Testis (tissue), 3 donors: ENCODE data around the gene KLRF2. TPM values are rescaled to one million over a fixed set of nuclear protein-coding genes. Genes with fewer than 3 reads are reported as not detected.
"Not testable (repeated sequence)": the region's sequence is repeated elsewhere in the genome, so short reads cannot be mapped to it uniquely, and the experiment has no call there.

Source experiments
- DNase-seq: peaks from one replicate; pipeline ENCODE4 v3.0.0-alpha.2; 2019
- H3K27ac ChIP-seq, 2 donors: fragments of 200-600 bp; sonication (generic); one replicate each; pipeline ENCODE4 v1.5.1; 2019
- H3K27me3 ChIP-seq: fragments of 200-600 bp; sonication (generic); one replicate; pipeline ENCODE4 v1.5.1; 2019
- H3K36me3 ChIP-seq: fragments of 200-600 bp; sonication (generic); one replicate; pipeline ENCODE4 v1.5.1; 2017; ENCODE audit warnings: low read depth; ENCODE audit errors: missing control alignments
- H3K4me1 ChIP-seq: fragments of 200-600 bp; sonication (generic); one replicate; pipeline ENCODE4 v1.5.1; 2019
- H3K4me3 ChIP-seq, 2 donors: fragments of 200-600 bp; sonication (generic); one replicate each; pipeline ENCODE4 v1.5.1; 2017 to 2019
- H3K9me3 ChIP-seq: fragments of 200-600 bp; sonication (generic); one replicate; pipeline ENCODE4 v1.5.1; 2017
- CTCF ChIP-seq, 3 experiments: fragments of 450-650 bp in 2 of 3; fragments of 200-600 bp in 1 of 3; sonication (generic) in 1 of 3; IDR thresholded peaks; one replicate each; pipeline ENCODE4 v1.5.1; 2016 to 2019; ENCODE audit warnings: antibody characterized with exemption in 3 of 3, mild to moderate bottlenecking in 2 of 3, moderate library complexity in 1 of 3
- POLR2A ChIP-seq: fragments of 450-650 bp; IDR thresholded peaks from one replicate; pipeline ENCODE4 v1.6.1; 2017; ENCODE audit warnings: antibody characterized with exemption, mild to moderate bottlenecking, moderate library complexity
- WGBS, 2 donors: methylation state at CpG; one replicate each; pipeline ENCODE4 v1.1.5; 2018; 5-methylcytosine and 5-hydroxymethylcytosine counted together
- intact Hi-C: fragments of 100-400 bp; cut with DNase I; formaldehyde crosslinking; loops from one replicate; pipeline ENCODE4 v1.15.1; 2023; ENCODE audit warnings: low total_unique reads
- polyA plus RNA-seq: library from polyadenylated mRNA; stranded (reverse); fragments of 350-450 nt; fragmentation: Illumina TruSeq; extraction: RNeasy Lipid Tissue Mini Kit (QIAGEN cat#74804); gene quantifications from one replicate; pipeline ENCODE4 v1.2.3, GENCODE V29; 2014; ENCODE audit warnings: low read depth, low replicate concordance; ENCODE audit not compliant: insufficient read depth
- total RNA-seq, 2 donors: library from RNA; depleted of rRNA; stranded (reverse); fragments of >200 nt; gene quantifications; one replicate each; pipeline ENCODE4 v1.2.3, GENCODE V29; 2016

Gene KLRF2
- total and polyA plus RNA-seq, 3 donors from 2014 or later = 0.79 TPM; not detected in 2

GRCh38 chr12:9869307-9870161 is 11.8 kb upstream of the KLRF2 start, which contains the start of gene CLEC2B:
TSS of gene CLEC2B (minus strand) at chr12:9869354.
- TF ChIP-seq POLR2A = no peak
- Histone ChIP-seq H3K4me1 (peaks cover 6% of the 10 kb centered on the region), H3K27ac (peak within 1 kb of the TSS; percentile 85 to 87), H3K4me3 (peak within 1 kb of the TSS; percentile 24 to 51), H3K27me3 (no peaks in the 10 kb centered on the region), H3K36me3 (no peaks in the 10 kb centered on the region), H3K9me3 (no peaks in the 10 kb centered on the region)
- 22 to 33% methylated on average over 11 of the region's 11 CpGs for WGBS, 2 donors
- intact Hi-C loops = no loop called here
- no peak for DNase-seq

DNA sequence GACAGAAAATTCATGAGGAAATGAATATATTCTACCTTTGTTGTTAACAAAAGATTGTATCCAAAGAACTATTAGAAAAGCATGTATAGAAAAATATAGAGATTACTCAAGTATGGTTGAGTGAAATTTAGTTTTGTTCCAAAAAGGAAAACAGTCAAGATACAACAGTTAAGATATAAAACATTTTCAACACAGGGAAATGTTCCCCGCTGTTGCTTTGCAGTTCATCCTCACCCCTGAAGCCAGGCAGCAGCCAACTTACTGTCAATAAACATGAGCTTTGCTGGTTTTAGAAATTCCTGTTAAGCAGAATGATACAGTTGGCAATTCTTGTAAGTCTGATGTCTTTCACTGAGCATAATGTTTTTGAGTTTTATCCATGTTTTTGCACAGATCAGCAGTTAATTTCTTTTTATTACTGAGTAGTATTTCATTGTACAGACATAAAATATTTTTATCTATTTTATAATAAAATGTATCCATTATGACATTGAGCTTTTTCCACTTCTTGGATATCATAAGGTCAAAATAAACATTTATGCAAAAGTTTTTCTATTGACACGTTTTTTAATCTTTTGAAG is 10.9 kb upstream of the KLRF2 start:
- peak overlapping the region; percentile 85 to 87 for H3K27ac ChIP-seq
- DNase-seq = peak; percentile 40
- no peaks in the 10 kb centered on the region for H3K27me3 ChIP-seq
- H3K36me3 ChIP-seq = no peaks in the 10 kb centered on the region
- intact Hi-C loops = no loop called here
- H3K4me3 ChIP-seq = peak overlapping the region; percentile 24 to 51
- TF ChIP-seq CTCF (IDR thresholded peaks at IDR 0.05) (no peak), POLR2A (no peak)
- H3K4me1 ChIP-seq = peaks cover 6% of the 10 kb centered on the region
- 55 to 59% methylated on average over 2 of the region's 2 CpGs for WGBS, 2 donors
- H3K9me3 ChIP-seq = no peaks in the 10 kb centered on the region

GRCh38 chr12:9872162-9872561 is 9.1 kb upstream of the KLRF2 start:
- no peak for TF ChIP-seq CTCF (IDR thresholded peaks at IDR 0.05)
- no peak for TF ChIP-seq POLR2A
- peak overlapping the region in 1 of 2 donors; percentile 28 for H3K27ac ChIP-seq
- no peaks in the 10 kb centered on the region for H3K9me3 ChIP-seq
- DNase-seq = no peak
- 78 to 89% methylated on average over 3 of the region's 3 CpGs for WGBS, 2 donors
- no peaks in the 10 kb centered on the region for H3K36me3 ChIP-seq
- H3K4me3 ChIP-seq = no peak overlapping the region
- no peaks in the 10 kb centered on the region for H3K27me3 ChIP-seq
- intact Hi-C loops = no loop called here
- H3K4me1 ChIP-seq = peaks cover 6% of the 10 kb centered on the region

DNA sequence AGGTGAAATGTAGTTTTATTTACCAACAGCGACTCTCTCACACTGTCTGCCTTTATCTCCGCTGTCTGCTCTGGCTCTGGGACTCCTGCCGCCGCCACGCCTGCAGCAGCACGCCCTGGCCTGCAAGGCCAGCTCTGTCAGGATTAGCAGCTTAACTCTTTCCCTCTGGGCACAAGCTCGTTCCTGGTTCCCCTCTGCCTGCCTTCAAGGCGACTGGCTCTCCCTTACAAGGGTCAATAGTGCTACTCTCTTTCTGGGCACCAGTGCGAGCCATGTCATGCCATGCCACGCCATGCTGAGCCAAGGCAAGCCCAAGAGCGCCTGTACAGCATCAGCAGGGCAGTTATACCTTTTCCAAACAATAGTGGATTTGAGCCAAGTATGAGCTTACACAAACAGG is 8.5 kb upstream of the KLRF2 start:
- H3K4me1 ChIP-seq = peaks cover 6% of the 10 kb centered on the region
- TF ChIP-seq POLR2A (no peak), CTCF (IDR thresholded peaks at IDR 0.05) (no peak)
- no peak overlapping the region for H3K27ac ChIP-seq
- no peaks in the 10 kb centered on the region for H3K36me3 ChIP-seq
- intact Hi-C loops = no loop called here
- H3K9me3 ChIP-seq = no peaks in the 10 kb centered on the region
- H3K27me3 ChIP-seq = no peaks in the 10 kb centered on the region
- H3K4me3 ChIP-seq = no peak overlapping the region
- DNase-seq = no peak
- WGBS, 2 donors = 65 to 81% methylated on average over 5 to 11 of the region's 11 CpGs

DNA sequence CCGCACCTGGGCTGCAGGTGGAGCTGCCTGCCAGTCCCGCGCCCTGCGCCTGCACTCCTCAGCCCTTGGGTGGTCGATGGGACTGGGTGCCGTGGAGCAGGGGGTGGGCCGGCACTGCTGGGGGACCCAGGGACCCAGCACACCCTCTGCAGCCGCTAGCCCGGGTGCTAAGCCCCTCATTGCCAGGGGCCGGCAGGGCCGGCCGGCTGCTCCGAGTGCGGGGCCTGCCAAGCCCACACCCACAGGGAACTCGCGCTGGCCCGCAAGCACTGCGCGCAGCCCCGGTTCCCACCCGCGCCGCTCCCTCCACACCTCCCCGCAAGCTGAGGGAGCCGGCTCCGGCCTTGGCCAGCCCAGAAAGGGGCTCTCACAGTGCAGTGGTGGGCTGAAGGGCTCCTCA is 5.2 kb upstream of the KLRF2 start:
- 75 to 82% methylated on average over 7 to 19 of the region's 26 CpGs for WGBS, 2 donors
- H3K9me3 ChIP-seq, H3K4me1 ChIP-seq, H3K27ac ChIP-seq, H3K27me3 ChIP-seq, intact Hi-C loops, H3K36me3 ChIP-seq, DNase-seq: not testable (repeated sequence)
- peak overlapping the region in 1 of 2 donors; percentile 44 for H3K4me3 ChIP-seq
